ENCODE results near the gene FRRS1.
A peak's percentile ranks its signal among the peaks of the same experiment; 100 is the strongest.
"Not testable (repeated sequence)": the region's sequence is repeated elsewhere in the genome, so short reads cannot be mapped to it uniquely, and the experiment has no call there.

Gene FRRS1

DNA sequence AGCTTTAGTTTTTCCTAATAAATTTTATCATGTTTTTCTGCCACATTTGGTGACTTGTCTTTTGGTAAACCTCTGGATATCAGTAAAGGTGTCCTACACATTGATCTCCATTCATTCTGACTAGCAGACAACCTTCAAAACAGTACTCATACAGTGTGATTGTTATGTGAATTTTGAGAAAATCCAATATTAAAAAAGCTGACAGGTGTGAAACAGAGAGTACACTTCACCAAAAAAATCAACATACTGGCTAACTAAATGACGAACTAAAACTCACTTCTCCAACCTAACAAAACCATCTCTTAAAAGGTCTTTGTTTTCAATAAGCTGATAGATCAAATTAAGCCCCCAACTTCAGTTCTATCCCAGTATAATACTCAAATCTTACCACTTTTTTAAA is 1.5 kb downstream of the FRRS1 start:
- no peak for DNase-seq (ENCODE audit: low read depth, low spot score)

DNA sequence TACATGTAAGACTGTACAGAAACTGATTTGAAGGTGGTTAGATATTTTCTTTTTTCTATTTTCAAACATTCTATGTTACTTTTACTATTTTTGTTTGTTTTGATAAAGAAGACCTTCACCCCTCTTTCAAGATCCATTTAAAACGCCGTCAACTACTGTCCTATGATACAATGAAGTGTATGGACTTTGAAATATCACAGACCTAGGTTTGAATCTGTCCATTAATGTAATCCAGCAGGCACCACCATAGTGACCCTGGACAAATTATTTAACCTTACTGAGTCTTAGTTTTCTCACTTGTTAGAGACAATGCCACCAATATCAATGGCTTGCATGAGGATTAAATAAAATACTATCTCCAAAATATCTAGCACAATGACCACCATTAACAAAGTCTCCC is 2.0 kb downstream of the FRRS1 start:
- DNase-seq (ENCODE audit: low read depth, low spot score) = no peak

DNA sequence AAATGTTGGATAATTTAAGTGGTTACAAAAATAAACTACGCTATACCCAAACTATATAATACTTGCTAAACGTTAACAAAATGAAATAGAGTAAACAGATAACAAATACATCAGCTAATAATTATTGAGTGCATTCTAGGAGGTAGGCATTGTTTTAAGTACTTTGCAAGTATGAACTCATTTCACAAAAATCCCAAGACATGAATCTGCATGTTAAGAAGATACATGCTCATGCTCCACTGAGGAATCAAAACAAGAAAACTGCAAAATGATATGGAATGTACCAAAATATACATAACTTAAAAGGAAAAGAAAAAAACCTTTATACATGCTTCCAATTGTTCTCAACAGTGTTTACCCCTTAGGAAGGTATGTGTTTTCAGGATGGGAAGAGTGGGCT is 2.5 kb downstream of the FRRS1 start:
- no peak for DNase-seq (ENCODE audit: low read depth, low spot score)

DNA sequence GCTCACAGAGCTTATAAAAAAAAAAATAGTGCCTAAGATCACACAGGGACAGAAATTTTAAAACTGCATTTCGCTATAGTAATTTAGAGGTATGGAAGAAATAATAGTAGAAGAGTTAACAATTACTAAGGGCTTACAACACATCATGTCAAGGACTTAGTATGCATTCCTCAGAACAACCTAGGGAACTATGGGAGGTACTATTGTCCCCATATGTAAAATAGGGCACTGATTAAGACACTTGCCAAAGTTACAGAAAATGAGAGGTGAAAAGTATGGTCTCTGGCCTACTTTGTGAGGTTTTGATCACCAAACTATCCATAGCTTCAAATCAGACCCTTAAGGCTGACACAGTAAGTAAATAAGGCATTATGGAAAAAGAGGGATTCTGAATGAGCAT is 4.7 kb downstream of the FRRS1 start:
- DNase-seq (ENCODE audit: low read depth, low spot score) = no peak

DNA sequence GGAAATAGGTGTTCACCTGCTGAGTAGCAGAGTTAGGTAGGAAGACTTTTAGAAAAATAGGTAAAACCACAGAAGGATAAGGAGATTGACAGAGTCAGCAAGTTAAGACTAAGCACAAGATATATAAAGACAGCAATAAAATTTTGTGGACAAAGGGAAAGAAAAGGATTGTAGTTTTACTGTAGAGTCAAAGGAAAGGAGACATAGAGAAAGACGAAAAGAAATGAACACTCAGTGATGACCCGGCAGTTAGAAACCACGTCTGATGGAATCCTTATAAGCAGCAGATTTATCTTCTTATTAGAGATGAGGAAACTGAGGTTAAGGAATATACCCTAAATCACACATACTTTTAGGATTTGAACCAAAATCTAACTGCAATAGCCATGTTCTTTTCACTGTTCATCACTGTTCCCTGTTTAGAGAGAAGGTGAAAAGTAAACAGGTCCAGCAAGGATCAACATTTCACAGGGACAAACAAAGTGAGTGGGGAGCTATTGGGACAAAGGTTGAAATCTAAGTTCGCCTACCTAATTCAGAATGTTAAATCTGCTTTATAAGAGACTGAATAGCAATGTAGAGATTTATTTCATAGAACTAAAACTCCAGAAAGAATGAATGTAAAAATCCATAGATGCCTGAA is 6.8 kb downstream of the FRRS1 start:
- no peak for DNase-seq (ENCODE audit: low read depth, low spot score)

DNA sequence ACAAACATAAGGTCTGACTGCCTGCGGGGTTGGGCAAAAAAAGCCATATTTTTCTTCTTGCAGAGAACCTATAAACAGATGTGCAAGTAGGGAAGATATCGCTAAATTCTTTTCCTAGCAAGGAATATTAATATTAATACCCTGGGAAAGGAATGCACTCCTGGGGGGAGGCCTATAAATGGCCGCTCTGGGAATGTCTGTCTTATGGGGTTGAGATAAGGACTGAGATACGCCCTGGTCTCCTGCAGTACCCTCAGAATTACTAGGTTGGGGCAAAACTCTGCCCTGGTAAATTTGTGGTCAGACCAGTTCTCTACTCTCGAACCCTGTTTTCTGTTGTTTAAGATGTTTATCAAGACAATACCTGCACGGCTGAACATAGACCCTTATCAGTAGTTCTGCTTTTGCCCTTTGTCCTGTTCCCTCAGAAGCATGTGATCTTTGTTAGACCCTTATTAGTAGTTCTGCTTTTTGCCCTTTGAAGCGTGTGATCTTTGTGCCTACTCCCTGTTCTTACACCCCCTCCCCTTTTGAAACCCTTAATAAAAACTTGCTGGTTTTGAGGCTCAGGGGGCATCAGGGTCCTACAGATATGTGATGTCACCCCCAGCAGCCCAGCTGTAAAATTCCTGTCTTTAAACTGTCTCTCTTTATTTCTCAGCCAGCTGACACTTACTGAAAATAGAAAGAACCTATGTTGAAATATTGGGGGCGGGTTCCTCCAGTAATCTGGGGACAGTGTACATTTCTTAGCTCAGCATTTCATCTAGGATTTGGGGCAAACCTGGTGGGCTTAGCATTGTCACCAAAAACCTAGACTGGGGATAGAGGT is 7.5 kb downstream of the FRRS1 start:
- not testable (repeated sequence) for DNase-seq (ENCODE audit: low read depth, low spot score)

DNA sequence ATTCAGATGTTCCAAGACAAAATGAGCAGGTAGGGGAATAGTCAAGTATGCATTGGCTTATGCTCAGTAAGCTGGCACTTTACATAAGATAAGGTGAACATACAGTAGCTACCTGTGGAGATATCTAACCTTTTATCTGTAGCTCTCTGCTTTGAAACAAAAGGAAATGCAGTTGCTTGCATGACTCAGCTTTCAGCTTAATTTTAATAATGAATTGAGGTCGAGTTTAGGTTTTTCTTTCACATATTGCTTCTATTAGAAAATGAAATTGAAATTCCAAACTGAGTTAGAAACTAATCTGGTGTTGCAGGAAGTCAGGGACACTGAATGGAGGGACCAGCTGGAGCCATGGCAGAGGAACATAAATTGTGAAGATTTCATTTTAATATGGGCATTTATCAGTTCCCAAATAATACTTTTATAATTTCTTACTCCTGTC is 8.3 kb downstream of the FRRS1 start:
- DNase-seq (ENCODE audit: low read depth, low spot score) = no peak

DNA sequence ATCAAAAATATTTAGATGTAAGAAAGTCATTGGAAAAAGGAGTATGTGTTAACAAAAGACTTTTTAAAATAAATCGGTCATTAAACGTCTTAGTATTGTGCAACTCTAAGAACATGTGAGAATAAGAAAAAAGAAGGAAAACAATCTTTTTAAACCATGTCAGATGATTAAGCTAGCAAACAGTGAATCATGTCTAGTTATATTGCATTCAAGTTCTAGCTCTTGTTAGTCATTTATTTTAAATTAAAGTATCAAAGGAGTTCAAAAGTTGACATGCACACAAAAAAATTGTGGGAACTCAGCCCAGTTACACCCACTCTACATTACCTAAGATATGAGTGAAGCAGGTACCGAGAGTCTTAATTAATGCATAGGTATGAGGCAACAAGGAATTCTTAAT is 9.8 kb downstream of the FRRS1 start:
- DNase-seq (ENCODE audit: low read depth, low spot score) = no peak

DNA sequence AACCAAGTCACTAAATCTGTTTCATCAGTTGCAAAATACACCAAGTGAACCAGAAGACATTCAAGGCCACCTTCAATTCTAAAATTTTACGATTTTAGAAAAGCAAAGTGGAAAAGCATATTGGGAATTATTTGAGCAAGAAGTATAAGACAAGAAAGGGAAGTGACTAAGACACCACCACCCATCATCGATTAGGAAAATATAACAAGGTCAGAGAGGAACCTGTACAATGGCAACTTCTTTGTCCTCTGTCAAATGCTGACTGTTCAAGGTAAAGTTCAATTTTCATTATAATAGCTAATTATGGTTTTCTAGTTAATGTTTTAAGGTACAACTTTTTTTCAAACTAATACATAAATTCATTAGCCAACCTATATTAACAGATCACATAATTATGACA is 10.8 kb downstream of the FRRS1 start:
- no peak for DNase-seq (ENCODE audit: low read depth, low spot score)

DNA sequence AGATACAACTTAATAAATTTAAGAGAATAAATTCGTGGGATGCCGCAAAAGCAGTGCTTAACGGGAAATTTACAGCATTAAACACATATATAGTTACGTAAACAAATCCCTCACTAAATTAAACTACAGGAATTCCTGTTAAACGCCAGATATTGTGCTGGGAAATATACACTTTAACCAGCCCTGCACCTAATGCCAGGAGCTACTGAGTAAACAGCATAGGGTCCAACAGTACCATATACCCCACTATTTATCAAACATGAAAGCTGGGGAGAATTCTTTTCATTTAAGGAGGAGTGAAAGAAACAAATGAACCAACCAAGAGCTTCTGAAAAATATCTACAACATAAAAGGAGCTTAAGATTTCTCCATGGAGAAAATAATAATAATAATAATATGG is 11.7 kb downstream of the FRRS1 start:
- DNase-seq (ENCODE audit: low read depth, low spot score) = no peak

DNA sequence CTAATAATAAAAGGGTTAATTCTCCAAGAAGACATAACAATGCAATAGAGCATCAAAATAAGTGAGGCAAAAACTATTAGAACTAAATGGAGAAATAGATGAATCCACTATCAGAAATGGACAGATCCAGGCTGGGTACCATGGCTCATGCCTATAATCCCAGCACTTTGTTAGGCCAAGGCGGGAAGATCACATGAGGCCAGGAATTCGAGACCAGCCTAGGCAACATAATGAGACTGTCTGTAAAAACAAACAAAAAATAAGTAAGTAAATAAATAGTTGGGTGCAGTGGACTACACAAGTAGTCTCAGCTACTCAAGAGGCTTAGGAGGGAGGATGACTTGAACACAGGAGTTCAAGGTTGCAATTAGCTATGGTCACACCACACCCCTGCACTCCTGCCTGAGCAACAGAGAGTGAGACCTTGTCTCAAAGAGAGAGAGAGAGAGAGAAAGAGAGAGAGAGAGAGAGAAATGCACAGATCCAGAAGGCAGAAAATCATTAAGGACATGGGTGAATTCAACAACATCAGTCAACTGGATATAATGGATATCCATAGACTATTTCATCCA is 12.3 kb downstream of the FRRS1 start:
- DNase-seq (ENCODE audit: low read depth, low spot score) = no peak

DNA sequence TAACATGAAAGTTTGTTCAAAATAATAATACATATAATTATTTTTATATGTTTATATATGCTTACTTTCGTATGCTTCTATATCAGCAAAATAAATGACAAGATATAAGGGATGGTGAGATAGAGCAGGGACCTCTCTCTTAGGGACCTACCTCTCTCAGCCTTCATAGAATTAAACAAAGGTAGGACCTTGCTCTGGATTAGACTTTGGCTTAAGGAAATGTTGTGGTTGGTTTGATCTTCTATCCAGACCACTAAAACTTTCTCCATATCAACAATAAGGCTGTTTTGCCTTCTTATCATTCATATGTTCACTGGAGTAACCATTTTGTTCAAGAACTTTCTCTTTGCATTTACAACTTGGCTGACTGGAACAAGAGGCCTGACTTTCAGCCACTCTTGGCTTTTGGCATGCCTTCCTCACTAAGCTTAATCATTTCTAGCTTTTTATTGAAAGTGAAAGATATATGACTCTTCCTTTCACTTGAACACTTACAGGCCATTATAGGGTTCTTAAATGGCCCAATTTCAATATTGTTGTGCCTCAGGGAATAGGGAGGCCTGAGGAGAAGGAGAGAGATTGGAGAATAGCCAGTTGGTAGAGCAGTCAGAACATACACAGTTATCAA is 14.4 kb downstream of the FRRS1 start:
- no peak for DNase-seq (ENCODE audit: low read depth, low spot score)

DNA sequence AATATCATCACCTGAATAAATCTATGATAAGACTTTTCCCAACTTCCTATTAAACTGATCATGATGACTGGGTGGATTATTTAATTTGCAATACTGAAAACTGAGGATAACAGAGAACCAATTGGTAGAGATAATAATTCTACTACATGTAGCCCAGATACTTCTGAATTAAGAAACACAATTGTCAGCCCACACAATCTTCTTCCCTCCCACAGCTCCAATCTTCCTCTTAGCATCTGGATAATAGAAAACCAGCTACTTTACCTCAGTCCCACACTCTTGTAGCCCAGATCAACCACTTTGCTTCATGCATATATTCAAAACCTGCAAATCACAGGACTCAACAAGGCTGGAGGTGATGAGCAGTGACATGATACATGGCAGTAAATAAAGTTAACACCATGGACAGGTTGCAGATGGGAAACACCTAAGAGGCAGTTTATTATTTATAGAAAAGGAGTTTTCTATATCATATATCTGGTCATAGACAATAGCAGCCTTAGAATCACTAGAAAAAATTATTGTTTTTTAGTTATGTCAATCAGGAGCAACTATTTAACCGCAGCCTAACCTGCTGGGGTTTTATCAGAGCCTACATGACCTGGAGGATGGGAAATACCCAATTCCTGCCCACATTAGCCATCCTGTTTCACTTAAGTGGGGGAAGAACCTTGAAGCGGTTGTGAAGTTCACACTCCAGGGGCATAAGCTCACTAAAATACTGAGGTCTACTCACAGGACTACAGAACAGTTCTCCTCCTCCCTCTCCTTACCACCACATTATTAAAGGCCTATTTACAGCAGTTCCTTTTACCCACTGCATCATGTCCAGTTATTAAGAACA is 16.7 kb downstream of the FRRS1 start:
- no peak for DNase-seq (ENCODE audit: low read depth, low spot score)

DNA sequence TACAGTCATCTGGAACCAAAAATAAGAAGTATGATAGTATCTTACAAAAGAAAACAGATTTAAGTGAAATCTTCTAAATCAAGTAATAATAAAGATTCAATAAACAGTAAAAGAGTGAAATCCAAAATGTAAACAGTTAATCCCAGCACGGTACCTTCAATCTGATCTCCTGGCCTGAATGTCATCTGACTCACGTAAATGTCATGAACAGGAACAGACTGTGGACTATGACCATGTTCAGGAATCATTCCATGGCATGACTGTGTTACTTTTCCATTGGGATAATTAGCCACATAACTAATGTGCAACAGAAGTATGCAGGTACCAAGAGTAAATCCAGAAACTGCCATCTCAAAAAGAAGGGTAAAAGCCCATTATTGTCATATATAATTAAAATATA is 18.0 kb downstream of the FRRS1 start:
- DNase-seq (ENCODE audit: low read depth, low spot score) = no peak

DNA sequence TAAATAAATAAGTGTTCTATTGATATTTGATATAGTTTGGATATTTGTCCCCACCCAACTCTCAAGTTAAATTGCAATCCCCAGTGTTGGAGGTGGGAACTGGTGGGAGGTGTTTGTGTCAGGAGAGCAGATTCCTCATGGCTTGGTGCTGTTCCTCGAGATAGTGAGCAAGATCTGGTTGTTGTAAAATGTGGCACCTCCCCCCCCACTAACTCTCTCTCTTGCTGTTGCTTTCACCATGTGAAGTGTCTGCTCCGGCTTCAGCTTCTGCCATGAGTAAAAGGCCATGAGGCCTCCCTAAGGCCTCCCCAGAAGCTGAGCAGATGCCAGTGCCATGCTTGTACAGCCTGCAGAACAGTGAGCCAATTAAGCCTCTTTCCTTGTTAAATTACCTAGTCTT is 20.8 kb downstream of the FRRS1 start:
- DNase-seq (ENCODE audit: low read depth, low spot score) = no peak

DNA sequence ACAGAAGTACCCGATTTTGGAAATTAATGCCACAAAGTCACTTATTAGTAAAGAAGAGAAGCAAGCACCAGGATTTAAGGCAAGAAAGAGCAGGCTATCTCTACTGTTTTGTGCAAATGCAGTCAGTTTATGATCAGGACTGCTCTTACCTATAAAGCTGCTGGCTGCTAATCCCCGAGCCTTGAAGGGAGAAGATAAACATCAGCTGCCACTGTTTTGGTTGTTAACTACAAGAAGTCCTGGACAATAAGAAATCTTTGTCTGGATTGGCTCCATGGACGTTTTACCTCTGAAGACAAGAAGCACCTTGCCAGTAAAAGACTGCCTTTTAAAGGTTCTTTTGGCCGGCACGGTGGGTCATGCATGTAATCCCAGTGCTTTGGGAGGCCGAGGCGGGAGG is 21.4 kb downstream of the FRRS1 start:
- DNase-seq (ENCODE audit: low read depth, low spot score) = no peak

DNA sequence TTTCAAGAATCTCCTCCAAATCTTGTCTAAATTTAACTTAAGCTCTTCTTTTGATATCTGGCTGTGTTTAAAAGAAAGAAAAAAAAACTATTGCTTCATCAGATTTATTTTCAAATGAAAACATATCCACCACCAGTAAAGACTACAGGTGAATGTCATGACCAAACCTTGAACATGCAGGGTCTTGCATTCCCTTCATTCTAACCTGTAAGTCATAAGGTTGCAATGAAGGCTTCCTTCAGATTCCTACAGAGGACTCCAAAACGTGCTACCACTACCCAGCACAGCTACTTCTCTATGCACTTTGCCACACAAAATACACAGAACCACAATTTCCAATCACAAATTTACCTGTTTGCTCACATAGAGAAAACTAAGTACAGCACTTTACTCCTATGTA is 26.3 kb downstream of the FRRS1 start:
- DNase-seq (ENCODE audit: low read depth, low spot score) = no peak

DNA sequence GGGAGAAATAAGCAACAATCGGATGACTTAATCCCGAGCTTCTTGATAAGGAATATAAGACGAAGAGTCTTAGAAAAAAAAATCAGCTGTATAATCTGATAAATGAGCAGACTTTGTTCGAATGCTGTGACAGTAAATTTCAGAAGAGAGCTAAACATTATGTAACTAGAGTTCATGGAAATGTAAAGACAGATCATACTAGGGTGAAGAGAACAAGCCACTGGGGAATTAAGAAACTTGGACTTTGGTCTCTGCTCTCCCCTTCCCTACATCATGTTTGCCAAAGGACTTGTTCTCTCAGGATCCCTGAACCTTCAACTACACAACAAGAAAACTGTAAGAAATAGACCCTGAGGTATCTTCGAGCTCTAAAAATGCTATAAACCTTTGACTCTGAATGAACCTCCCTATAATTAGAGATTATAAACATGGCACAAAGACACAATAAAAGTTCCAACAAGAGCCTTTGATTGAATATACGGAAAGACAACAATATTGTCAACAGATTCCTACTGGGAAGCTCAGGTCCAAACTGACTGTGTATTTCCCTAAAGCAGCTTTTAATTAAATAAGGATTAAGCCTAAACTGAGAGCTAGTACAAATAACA is 27.5 kb downstream of the FRRS1 start:
- no peak for DNase-seq (ENCODE audit: low read depth, low spot score)

DNA sequence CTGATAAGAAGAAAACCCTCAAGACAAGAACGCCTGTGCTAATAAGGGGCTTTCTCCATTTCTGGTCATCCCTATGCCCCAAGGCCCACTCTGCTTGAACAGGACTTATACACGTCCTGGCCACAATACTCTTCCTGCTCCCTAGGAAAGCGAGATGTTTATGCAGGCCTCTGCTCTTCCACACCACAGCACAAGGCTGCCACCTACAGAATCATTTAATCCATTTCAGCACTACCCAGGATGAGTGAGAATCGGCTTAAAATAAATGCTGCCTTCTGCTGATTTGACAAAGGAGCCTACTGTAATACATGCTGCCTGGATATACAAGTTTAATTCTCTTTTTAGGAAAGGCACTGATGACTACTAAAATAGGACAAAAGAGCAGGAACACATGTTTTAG is 29.4 kb downstream of the FRRS1 start:
- DNase-seq (ENCODE audit: low read depth, low spot score) = peak; percentile 62

DNA sequence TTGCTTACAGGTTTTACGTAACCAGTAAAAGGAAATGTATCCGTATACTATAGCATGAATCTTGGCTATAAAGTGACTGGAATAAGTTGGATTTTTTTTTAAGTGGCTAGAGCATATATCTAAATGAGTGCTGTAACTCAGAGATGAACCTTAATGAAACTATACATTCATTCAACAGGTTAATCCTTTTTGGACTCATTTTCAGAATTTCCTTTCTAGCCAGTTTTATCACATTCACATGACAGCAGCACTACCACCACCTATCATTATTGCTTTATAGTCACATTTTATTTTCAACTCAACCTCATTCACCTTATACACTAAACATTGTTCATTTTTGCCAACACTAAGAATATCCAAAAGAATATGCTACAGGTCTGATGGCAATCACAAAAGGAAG is 30.6 kb downstream of the FRRS1 start:
- no peak for DNase-seq (ENCODE audit: low read depth, low spot score)

DNA sequence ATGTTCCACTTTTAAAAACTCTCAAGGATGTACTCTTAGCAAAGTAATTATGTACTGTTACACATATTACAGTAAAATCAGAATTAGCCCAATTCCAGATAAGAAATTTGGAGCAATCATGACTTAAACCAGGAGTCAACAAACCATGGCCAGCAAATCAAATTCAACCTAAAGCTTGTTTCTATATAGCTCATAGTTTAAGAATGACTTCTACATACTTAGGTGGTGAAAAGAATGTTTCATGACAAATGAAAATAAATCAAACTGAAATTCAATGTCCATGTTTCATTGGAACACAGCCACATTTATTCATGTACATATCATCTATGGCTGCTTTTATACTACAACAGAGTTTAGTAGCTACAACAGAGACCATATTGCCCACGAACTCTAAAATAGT is 35.1 kb downstream of the FRRS1 start:
- no peak for DNase-seq (ENCODE audit: low read depth, low spot score)
